Measurements from ENCODE around the gene MRGPRD.
"Not testable (repeated sequence)": the region's sequence is repeated elsewhere in the genome, so short reads cannot be mapped to it uniquely, and the experiment has no call there.

Gene MRGPRD

DNA sequence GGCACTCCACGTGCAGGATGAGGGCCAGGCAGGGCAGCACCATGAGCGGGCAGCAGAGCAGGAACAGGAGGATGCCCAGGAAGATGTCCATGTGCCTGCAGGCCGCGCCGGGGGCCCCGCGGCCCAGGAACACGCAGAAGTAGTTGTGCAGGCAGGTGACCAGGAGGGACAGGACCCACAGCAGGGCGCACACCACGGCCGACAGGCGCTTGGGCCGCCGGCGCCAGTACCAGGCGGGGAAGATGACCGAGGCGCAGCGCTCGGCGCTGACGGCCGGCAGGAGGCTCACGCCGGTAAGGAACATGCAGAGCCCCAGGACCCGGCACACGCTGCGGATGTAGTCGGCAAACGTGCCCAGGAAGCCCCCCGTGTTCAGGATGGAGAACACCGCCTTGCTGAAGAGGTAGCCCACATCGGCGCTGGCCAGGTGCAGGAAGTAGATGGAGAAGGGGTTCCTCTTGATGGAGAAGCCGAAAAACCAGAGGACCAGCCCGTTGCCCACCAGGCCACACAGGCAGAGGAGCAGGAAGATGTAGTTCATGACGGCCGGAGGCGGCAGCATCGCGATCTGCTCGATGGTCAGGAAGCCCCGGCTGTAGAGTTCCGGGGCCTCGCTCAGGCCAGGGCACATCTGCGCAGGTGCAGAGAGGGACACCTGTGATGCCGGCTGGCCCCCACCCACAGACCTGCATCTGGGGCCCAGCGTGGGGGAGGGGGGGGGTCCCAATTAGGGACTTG, 25.0 kb upstream of the MRGPRD start:
- no peak for DNase-seq

DNA sequence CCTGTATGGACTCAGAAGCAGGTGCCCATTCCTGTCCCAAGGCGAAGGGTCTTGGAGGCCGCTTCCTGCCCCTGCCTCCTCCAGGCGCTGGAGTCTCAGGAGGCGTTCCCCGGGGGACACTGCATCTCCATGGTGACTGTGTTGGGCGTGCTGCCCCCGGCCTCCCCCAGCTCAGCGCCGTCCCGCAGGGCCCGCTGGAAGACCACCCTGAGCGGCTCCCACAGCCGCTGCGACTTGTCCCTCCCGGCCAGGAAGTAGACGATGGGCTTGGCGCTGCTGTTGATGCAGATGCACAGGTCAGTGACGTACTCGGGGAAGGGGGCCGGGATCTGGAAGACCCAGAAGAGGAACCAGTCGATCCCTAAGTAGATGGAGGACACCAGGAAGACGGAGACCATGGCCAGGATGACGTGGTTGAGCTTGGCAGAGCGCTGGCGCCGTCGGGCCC, 24.4 kb upstream of the MRGPRD start:
- DNase-seq, result no peak

DNA sequence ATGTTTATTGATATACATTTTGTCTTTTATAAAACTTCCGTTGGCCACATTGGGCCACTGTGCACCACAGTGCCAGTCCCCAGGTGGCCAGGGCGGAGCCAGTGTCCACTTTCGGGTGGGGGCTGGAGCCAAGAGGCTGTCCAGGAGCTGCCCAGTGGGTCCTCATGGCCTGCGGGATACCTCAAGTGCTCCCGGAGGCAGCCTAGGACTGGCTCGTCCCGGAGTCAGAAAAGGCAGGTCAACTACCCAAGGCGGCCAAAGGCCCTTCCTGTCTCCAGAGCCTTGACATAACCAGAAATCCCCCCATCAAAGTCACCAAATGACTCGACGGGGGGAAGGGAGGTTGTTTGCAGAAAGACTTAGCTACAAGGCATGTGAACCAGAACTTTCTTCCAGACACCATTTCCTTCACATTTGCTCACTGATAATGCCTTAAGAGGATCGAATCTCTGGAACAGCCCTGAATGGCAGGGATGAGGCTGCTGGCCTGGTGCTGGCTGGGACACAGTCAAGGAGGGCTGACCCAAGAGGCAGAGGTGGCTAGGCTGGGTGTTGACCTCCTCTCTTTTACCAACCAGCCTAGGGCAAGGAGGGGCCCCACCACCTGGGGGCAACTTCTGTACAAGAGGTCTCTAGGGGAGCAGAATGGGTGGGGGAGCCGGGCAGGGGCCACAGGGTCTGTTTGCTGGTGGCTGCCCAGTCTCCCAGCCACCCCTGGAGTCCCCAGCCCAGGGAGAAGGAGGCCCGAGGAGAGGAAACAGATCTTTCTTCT, 23.8 kb upstream of the MRGPRD start:
- DNase-seq, result no peak

DNA sequence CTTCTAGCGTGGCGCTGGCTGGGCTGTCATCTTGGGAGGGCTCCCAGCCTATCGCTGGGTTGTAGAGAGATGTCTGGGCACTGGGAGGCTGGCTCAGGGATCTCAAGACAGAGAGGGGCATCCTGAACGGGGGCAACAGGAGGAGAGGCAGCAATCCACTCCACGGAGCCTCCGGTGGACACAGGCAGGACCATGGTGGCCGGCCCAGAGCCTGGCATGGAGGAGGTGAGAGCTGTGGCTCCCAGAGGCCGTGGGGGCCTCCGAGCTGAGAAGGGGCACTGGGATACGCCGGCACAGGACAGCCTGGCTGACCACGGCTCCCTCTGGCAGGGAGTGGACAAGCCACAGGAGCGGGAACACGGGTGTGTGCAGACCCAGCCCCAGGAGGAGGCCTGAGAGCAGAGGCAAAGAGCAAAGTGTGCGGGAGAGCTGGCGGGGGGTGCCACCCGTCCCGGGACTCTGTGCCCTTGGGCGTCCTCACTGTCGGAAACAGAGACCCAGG, 23.1 kb upstream of the MRGPRD start:
- no peak for DNase-seq

DNA sequence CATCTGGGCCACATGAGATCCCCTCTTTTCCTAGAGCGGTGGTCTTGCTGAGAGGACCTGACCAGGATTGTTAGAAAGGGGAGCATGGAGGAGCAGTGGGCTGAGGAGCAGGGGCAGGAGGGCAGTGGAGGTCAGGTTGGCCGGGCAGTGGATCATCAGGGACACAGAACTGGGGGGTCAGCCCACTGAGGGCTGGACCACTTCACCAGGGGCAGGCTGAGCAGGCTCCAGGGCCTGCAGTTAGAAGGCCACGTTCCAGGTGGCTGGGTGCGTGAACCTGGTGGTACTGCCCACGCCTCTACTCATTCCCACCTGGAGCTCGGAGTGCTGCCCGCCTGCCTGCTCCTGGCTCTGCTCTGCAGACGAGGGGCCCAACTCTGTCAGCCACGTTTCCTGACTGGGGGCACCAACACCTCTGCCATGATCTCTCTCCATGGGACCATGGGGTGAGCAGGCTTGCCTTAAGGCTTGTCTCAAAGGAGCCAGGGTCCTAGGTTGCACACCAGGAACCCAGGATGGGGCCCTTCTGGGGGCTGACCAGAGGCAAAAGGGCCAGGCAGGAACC, 22.6 kb upstream of the MRGPRD start:
- DNase-seq, result no peak

DNA sequence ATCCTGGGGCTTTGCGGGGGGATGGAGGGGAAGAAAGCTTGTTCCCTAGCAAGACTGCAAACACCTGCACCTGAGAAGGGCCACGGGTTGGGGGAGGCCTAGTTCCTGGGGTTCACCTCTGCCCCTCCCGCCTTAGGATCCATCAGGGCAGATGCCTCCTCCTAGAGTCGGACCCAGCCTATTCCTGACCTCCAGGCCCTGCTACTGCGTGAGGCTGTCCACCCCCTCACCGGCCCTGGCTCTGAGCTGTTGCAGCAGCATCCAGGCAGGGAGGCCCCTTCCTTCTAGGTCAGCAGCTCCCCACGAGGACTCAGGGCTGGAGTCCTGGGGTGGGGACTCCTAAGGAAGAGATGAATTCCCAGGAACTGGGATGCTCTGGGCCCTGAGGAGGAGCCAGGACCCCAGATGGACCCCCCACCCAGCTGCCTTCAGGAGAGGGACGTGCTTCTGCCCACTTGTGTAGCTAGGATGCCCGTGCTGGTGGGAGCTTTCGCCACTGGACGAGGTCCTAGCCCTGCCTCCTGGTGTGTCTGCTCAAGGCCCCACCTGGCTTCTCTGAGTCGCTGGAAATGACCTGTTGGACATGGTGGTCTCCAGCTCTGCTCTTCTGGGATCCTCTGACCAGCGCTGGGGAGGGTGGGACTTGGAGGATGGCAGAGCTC, 21.9 kb upstream of the MRGPRD start:
- DNase-seq, result no peak

DNA sequence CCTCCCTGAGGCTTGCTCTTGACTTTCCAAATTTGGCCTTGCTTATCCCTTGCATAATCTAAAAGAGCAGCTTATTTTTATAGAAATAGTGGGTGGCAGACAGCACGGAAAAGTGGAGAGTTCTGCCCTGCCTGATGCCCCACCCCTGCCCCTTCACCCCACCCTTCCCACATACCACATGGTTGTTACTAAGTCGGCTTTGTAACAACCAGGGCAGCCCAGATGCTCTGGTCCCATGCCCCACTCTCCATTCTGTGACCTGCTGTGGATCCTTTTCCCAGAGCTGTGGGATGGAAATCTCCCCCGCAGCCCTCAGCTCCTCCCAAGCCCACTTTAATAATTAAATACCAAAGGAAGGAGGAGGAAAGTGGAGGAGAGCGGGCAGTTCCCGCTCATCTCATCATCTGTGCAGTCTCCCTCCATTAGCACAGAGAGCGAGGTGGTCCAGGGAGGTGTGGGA, 21.4 kb upstream of the MRGPRD start:
- no peak for DNase-seq

DNA sequence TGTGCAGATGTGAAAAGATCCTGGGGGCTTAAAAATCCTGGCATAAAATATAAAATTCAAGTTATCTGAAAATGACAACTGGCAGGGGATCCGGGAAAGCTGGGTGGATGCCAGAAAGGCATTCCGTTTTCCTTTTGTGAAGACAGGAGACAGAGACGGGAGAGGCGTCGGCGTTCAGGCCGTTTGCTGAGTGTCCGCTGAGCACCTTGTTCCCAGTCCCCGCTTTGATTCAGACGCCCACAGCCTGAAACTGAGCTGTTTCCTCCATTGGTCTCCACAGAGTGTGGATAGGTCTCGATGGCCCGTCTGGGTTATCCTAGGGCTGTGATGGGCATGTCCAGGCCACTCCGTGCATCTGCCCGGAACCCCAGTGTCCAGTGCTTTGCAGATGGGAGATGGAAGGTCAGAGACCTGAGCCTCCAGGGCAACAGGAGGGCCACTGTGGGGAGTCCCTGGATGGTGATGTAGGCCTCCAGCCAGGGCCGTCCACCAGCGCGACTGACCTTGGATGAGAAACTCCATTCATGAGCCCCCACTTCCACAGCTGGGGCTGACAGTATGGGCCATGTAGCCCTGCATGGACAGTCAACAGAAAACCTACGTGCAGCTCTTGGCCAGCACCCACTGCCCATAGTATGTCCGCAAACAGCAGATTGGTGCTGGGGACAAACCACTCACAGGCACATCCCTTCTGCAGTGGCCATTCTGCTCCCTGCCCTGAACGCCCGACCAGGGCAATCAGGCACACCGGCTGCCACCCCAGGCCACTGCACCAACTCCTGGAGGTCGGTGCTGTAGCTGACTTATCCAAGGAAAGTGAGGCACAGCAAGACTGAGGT, 20.7 kb upstream of the MRGPRD start:
- no peak for DNase-seq

DNA sequence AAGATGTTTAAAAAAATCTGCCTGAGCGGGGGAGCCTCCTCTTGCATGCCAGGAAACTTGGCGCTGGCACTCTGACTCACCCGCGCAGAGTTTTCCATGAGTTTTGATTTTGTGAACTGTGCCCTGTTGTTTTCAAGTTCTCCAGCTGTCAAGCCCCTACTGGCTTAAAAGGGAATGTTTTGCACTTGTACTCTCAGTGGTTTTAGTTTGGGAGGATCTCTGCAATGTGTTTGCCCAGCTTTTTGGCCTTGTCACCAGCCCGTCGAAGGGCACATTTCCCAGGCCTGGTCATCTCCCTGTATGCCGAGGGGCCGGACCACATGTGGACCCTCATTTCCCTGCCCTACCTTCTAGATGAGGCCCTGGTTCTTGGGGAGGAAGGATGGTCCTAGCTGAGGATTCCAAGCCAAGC, 20.1 kb upstream of the MRGPRD start:
- no peak for DNase-seq

DNA sequence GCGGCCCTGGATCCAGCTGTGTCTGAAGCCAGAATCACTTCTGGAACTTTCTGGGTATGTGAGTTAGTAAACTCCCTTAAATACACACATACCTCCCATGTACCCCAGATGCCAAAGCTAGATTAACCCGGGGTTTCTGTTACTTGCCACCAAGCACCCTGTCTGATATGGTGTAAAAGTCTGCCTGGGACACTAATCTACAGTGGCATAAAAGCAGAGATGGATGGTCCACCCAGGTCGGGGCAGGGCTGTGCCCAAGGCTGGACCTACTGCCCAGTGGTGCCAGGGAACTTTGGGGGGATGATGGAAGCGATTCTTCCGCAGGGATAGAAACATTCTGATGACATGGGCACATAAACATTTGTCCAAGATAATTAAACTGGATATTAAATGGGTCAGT, 19.6 kb upstream of the MRGPRD start:
- DNase-seq, result no peak

DNA sequence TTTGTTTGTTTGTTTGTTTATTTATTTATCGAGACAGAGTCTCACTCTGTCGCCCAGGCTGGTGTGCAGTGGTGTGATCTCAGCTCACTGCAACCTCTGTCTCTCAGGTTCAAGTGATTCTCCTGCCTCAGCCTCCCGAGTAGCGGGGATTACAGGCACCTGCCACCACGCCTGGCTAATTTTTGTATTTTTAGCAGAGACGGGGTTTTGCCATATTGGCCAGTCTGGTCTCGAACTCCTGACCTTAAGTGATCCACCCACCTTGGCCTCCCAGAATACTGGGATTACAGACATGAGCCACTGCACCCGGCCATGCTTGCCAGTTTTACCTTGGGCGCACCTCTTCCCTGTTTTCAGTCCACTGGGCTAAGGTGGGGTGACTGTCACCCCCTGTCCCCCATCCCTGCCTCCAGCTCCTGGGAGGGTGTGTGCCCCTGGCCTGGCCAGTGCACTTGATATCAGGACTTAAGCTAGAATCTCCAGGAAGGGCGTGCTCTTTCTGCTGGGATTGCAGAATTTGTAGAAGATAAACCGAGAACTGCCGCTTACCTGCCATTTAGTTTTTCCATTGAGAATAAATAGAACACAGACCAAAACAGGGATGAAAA, 19.1 kb upstream of the MRGPRD start:
- not testable (repeated sequence) for DNase-seq

DNA sequence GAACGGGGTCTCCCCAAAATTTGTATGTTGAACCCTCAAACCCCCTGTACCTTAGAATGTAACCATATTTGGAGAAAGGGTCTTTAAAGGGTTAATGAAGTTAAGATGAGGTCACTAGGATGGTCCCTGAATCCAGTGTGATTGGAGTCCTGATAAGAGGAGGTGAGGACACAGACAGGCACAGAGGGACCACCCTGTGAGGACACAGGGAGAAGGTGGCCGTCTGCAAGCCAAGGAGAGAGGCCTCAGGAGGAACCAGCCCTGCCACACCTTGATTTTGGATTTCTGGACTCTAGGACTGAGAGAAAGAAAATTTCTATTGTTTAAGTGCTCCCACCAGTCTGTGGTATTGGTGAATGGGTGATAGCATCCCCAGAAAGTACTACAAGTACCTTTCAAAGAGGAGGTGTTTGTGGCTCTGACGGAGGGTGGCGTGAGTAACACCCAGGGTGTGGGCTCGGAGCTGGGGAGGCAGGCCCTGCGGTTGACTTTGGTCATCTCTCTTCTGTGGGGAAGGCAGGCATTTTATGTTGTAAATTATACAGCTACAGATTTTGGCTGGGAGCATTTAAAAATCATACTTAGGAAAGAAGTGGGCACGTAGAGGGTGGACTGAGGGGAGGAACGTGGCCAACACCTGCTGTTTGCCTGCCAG, 18.4 kb upstream of the MRGPRD start:
- no peak for DNase-seq

DNA sequence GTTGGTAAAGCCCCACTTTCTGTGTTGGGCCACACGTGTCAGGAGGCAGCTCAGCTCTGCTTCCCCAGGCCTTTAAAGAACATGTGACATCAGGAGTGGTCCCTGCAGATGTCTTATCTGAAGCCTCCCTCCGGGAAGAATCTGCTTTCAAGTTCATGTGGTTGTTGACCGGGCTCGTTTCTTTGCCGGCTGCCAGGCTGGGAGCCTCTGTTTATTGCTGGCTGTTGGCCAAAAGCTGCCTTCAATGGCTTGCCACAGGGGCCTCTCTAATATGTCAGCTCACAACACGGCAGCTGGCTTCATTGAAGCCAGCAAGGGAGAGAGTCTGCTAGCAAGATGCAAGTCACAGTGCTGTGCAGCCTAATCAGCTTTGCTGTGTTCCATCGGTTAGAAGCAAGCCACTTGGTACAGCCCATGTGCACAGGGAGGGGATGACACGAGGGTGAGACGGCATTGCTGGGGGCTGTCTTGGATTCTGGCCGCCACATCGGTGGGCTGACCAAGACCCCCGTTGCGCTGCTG, 17.7 kb upstream of the MRGPRD start:
- no peak for DNase-seq

DNA sequence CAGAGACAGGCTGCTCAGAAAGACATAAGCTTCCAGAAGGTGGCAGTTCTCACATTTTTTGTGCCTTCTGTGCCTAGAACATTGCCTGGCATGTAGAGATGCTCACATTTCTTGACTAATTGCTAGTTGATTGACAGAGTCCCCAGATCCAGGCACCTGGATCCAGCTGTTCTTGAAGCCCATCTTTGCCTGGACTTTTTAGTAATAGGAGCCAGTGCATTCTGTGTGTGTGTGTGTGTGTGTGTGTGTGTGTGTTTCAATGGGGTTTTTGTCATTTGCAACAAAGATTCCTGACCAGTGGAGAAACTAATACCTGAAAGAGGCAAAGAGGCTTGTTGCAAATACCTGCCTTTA, 17.2 kb upstream of the MRGPRD start:
- DNase-seq, result no peak

DNA sequence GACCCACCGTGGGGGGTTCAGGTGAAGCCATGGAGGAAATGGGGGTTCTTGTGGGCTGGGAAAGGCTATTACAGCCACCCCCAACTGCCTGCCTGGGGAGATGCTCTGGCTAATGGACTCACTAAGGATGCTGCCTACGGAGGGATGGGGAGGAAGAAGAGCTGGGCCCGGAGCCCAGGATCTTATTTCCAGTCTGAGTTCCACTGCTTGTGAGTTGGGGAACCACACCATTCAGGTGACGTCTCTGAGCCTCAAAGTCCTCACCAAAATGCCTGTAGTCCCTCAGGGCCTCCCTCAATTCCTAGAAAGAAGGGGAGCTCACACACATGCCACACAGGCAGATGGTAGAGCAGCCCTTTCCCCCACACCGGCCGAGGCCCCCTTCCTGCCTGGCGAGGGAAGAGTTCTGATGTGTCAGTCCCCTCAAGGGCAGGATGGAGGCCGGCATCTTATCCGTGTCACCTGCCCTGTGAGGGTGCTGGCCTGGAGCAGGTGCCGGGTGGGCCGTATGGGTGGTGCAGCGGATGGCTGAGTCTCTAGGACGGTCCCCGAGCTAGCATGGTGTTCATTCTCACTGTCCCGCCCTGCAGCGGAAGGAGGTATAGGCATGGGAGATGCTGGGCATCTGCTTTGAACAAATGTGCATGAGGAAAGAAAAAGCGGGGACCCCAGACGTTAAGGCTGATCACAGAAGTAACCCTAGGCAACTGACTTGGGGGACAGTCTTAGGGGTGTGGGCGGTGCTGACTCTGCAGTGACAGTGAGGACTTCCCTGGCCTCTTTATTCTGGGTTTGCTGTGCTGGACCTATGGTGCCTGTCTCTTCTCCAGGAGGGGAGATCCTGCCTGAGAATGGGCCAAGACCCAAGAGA, 16.6 kb upstream of the MRGPRD start:
- no peak for DNase-seq

DNA sequence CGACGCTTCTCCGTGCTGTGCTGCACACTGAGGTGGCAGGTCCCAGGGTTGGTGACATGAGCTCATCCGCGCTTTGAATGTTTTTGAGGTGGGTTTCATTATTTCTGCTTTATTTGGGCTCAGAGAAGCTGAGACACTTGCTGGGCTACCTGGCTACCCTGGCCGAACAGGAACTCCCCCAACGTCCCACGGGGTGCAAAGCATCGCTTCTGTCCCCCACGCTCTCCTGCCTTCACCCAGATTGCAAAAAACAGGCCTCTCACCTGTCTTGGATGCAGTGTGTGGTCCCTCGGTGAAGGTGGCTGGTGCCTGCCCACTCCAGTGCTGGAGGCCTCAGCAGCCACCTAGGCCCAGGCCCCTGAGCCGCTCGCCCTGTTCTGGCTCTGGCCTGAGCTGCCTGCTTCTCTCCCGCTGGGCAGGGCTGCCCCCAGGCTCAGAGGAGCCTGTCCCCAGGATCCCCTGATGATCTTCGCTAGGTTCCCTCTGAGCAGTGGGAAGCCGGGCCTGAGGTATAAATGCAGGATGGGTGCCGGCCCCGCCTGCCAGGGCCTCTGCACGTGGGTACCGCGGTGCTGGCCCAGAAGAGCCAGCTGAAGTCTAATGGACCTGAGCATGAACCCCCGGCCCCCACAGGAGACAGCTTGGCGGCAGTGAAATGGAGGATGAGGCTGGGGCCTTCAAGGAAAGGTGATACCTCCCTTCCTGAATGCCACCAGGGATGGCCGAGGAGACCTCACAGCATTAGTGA, 15.8 kb upstream of the MRGPRD start:
- no peak for DNase-seq

DNA sequence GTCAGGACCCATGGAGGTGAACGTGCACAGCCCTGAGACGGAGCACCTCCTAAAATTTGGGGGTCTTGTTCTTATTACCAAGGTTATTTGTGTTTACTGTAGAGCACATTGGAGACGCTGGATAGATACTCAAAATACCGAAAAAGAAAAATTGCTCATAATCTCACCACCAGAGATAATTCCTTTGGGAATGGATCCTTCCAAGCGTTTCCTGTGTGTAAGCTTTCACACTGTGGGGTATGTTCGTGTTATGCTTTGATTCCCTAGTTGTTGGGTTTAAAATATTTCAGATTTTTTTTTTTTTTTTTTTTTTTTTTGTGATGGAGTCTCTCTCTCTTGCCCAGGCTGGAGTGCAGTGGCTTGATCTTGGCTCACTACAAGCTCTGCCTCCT, 14.1 kb upstream of the MRGPRD start:
- DNase-seq, result no peak

DNA sequence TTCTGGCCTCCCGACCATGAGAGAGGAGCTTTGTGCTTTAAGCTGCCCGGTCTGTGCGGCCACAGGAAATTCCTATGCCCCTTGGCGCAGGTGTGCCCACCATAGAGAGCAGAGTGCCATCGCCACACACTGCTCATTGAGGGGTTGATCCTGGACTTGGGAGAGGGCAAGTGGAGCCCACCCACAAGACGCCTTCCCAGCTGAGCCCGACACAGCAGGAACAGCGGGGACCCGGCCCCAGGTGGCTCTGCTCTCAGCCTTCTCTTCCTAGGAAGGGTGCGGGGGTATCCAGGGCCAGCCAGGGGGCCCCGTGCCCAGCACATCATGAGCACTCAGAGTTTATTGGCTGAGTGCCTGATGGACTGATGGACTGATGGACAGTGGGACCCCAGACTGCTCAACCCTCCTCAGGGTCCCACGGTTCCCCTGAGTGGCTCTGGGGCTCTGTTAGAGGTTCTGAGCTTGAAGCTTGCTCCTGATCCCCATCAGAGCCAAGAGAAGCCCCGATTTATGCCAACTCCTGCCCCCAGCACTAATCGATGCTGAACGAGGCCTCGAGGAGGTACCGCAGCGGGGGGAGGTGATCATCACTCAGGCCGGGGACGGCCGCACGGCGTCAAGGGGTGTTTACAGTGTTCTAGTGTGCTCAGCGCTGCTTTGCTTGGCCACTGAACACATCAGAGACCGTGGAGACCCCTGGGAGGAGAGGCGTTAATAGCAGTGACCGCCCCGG, 13.5 kb upstream of the MRGPRD start:
- DNase-seq, result no peak

DNA sequence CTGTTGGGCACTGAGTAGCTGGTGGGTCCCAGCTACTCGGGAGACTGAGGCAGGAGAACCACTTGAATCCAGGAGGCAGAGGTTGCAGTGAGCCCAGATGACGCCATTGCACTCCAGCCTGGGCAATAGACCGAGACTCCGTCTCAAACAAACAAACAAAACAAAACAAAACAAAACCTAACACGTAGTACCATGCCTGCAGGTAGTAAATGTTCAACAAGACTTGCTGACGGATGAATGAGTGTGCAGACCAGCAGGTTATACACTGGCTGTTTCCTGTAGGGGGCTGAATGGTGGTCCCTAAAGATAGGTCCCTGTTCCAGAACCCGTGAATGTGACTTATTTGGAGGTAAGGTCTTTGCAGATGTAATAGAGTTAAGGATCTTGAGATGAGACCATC, 12.8 kb upstream of the MRGPRD start:
- no peak for DNase-seq

Measured in CD4-positive, alpha-beta T cell treated with Interleukin-17A for 1 hour (primary cell).